Measurements from ENCODE around the gene FBXL17.

GRCh38 chr5:108384741-108385140, 2.8 kb upstream of the FBXL17 start:
- TF ChIP-seq, protein P1, sequence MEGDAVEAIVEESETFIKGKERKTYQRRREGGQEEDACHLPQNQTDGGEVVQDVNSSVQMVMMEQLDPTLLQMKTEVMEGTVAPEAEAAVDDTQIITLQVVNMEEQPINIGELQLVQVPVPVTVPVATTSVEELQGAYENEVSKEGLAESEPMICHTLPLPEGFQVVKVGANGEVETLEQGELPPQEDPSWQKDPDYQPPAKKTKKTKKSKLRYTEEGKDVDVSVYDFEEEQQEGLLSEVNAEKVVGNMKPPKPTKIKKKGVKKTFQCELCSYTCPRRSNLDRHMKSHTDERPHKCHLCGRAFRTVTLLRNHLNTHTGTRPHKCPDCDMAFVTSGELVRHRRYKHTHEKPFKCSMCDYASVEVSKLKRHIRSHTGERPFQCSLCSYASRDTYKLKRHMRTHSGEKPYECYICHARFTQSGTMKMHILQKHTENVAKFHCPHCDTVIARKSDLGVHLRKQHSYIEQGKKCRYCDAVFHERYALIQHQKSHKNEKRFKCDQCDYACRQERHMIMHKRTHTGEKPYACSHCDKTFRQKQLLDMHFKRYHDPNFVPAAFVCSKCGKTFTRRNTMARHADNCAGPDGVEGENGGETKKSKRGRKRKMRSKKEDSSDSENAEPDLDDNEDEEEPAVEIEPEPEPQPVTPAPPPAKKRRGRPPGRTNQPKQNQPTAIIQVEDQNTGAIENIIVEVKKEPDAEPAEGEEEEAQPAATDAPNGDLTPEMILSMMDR (IDR thresholded peaks at IDR 0.05), result no peak
- TF ChIP-seq POLR2A (IDR thresholded peaks at IDR 0.05; ENCODE audit: low read depth), result no peak

Measured in esophagus muscularis mucosa (tissue), 3 donors.